ENCODE results near the gene PPP2R2D.

Gene PPP2R2D

GRCh38 chr10:132006966-132007365, 106.2 kb downstream of the PPP2R2D start:
- Mint-ChIP-seq H3K4me1 (peaks cover 9% of the 10 kb centered on the region), H3K27me3 (peaks cover 41% of the 10 kb centered on the region), H3K36me3 (no peaks in the 10 kb centered on the region), H3K27ac (no peak overlapping the region), H3K4me3 (no peak overlapping the region), H3K9me3 (peaks cover 11% of the 10 kb centered on the region)
- CTCF ChIA-PET = interaction anchor here (1.6 kb wide), 1 partner anchor 121 kb away, joined by 3 read pairs; no protein-coding TSS in a partner anchor
- DNase-seq = no peak

- no peaks in the 10 kb centered on the region for H3K36me3 Mint-ChIP-seq
- peaks cover 9% of the 10 kb centered on the region for H3K4me1 Mint-ChIP-seq
- H3K4me3 Mint-ChIP-seq = no peak overlapping the region
- no peak overlapping the region for H3K27ac Mint-ChIP-seq
- H3K27me3 Mint-ChIP-seq = peaks cover 39% of the 10 kb centered on the region
- CTCF ChIA-PET = interaction anchor here (1.6 kb wide), 1 partner anchor 121 kb away, joined by 3 read pairs; no protein-coding TSS in a partner anchor
- peaks cover 11% of the 10 kb centered on the region for H3K9me3 Mint-ChIP-seq
- no peak for DNase-seq
Measured at GRCh38 chr10:132007681-132008080, 106.9 kb downstream of the PPP2R2D start.
